ENCODE results near the gene FAM136A.
"Not testable (repeated sequence)": the region's sequence is repeated elsewhere in the genome, so short reads cannot be mapped to it uniquely, and the experiment has no call there.

Gene FAM136A

DNA sequence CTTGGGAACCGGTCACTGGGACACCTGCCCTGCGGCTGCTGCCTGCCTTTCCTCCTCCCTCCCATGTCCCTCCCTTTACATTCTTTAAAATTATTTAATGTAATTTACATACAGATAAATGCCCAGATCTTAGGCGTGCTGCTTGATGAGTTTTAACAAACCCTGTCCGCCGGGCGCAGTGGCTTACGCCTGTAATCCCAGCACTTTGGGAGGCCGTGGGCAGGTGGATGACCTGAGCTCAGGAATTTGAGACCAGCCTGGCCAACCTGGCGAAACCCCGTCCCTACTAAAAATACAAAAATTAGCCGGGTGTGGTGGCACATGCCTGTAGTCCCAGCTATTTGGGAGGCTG lies 304 bp upstream of the FAM136A start:
- in situ Hi-C loops (cut with MboI; ENCODE audit: low sequenced_read_pairs): loop anchor here (10.0 to 25.0 kb wide), 3 partner anchors 343 to 635 kb away; partner anchors contain the start of gene ATP6V1B1

DNA sequence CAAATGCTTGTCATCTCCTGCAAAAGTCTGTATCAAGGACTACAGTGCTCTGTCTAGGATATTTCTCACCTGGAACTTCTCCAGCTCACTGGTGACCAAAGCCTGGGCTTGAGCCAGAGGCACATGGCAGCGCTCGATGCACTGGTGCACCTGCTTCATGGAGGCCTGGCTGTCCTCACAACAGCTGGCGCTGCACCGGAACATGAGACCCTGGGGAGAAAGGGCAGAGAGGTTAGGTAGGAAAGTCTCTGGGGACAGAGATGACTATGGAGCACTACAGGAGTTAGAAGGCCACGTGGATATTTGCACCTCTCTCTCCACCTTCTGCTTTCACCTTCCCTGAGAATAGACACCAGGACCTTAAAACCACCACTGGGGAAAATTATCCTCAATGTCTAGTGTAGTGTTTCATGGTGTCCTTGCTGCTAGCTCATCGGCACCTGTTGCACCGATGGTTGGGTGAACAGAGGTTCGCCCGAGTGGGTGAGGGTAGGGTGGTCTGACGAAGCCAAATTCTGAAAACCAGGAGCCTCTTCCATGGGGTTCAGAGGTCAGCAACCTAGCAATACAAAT lies 1.0 kb downstream of the FAM136A start:
- in situ Hi-C loops (cut with MboI; ENCODE audit: low sequenced_read_pairs): loop anchor here (10.0 to 25.0 kb wide), 3 partner anchors 344 to 636 kb away; partner anchors contain the start of gene ATP6V1B1

DNA sequence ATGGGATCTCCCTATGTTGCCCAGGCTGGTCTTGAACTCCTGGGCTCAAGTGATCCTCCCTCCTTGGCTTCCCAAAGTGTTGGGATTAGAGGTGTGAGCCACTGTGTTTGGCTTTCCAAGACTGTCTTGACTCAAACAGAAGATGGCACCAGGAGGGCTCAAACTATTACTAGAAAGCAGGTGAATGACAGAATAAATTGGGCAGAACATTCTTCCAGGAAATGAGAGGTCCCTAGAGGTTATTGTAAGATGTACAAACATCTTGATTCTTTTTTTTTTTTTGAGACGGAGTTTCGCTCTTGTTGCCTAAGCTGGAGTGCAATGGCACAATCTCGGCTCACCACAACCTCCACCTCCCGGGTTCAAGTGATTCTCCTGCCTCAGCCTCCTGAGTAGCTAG lies 4.0 kb downstream of the FAM136A start:
- in situ Hi-C loops (cut with MboI; ENCODE audit: low sequenced_read_pairs): loop anchor here (25.0 kb wide), 2 partner anchors 386 to 561 kb away; partner anchors contain the start of genes ANXA4 and MXD1

DNA sequence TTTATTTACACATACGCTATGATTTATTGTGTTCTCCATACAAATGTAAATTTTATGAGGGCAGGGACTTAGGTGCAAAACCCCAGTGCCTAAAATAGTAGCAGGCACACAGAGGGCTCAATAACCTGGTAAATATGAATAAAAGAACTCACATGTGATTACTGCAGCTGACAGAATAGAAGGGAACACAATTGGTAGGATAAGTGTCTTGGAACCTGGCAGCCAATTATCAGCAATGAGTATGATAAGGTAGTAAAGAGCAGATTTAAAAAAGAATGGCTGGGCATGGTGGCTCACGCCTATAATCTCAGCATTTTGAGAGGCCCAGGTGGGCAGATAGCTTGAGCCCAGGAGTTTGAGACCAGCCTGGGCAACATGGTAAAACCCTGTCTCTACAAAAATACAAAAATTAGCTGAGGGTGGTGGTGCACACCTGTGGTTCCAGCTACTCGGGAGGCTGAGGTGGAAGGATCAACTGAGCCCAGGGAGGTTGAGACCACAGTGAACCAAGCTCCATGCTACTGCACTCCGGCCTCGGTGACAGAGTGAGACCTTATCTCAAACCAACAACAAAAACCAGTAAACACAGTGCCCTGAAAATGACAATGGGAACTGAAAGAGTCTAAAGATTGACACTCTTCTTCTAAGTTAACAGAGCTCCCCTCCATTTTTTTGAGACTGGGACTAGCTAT lies 18.2 kb downstream of the FAM136A start:
- in situ Hi-C loops (cut with MboI; ENCODE audit: low sequenced_read_pairs): loop anchor here (25.0 kb wide), 2 partner anchors 371 to 546 kb away; partner anchors contain the start of genes ANXA4 and MXD1

DNA sequence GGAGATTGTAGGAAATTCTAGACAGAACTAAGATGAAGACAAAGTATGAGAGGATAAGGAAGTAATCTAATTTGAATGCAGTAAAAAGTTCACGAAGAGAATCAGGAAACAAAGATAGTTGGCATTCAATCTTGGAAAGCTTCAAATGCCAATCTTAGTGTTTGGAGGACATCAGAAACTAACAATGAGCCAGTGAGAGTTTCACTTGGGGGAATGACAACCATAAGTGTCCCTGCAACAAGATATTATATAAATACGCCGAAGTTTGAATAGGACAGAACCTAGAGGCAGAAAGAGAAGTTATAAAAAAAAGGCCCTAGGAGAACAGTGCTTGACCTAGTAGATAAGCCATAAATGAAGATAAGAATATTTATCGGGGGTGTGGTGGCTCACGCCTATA lies 19.4 kb downstream of the FAM136A start:
- in situ Hi-C loops (cut with MboI; ENCODE audit: low sequenced_read_pairs): loop anchor here (25.0 kb wide), 2 partner anchors 370 to 545 kb away; partner anchors contain the start of genes ANXA4 and MXD1

DNA sequence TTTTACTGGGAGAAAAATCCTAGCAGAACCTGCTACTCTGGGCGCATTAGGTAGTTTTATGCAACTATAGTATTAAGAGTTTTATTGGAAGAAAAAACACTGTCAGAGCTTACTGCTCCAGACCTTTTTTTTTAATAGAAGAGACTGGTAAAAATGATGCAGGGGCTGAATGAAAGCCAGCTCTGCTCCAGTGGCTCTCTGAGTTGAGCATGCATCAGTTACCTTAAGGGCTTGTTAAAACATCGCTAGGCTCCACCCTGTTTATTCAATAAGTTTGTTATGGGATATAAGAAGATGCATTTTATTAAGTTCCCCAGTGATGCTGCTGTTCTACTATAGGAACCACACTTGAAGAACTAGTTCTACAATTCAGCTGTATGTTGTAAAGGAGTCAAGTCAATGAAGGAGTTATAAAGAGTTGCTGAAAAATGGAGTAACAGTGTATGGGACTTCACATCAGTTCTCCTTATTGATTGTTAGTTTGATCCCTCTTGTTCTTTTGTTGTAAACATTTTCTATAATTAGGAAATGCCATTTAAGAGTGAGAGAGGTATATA lies 21.5 kb downstream of the FAM136A start:
- in situ Hi-C loops (cut with MboI; ENCODE audit: low sequenced_read_pairs): loop anchor here (25.0 kb wide), 2 partner anchors 368 to 543 kb away; partner anchors contain the start of genes ANXA4 and MXD1

DNA sequence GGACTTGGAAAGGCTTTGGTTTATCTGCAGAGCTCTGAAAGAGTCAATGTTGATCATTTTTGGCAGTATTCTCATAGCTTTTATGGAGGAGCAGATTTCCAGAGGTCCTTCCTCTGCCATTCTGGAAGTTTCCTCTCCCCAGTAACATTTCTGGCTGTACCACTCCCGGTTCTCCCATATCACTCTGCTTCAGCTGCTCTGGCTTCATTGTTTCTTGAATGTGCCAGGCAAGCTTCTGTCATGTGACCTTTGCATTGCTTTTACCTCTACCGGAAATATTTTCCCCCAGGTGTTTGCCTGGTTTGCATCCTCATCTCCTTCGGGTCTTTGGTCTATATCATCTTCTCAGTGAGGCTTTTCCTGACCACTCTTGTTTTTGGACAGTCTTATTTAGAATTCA lies 31.5 kb downstream of the FAM136A start:
- in situ Hi-C loops (cut with MboI; ENCODE audit: low sequenced_read_pairs): no loop called here

DNA sequence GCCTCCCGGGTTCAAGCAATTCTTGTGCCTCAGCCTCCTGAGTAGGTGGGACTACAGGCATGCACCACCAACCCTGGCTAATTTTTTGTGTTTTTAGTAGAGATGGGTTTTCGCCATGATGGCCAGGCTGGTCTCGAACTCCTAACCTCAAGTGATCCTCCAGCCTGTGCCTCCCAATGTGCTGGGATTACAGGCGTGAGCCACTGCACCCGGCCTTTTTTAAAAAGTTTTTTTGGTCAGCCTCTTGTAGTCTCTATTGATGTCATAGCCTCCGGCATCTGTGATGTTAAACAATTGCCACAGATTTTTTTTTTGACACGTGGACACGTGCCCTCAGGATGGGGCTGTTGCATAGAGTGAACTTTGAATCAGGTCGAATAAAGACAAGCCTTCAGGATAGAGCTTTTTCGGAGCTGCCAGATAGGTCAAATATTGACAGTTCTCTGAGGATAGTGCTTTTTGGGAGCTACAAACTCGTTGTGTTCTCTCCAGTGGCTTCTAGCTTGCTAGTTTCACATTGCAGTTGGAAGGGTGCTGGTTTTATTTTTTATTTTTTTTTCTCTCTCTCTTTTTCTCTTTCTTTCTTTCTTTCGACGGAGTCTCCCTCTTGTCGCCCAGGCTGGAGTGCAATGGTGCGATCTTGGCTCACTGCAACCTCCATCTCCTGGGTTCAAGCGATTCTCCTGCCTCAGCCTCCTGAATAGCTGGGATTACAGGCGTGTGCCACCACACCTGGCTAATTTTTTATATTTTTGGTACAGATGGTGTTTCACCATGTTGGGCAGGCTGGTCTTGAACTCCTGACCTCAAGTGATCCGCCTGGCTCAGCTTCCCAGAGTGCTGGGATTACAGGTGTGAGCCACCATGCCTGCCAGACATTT lies 32.2 kb downstream of the FAM136A start:
- in situ Hi-C loops (cut with MboI; ENCODE audit: low sequenced_read_pairs): not testable (repeated sequence)

DNA sequence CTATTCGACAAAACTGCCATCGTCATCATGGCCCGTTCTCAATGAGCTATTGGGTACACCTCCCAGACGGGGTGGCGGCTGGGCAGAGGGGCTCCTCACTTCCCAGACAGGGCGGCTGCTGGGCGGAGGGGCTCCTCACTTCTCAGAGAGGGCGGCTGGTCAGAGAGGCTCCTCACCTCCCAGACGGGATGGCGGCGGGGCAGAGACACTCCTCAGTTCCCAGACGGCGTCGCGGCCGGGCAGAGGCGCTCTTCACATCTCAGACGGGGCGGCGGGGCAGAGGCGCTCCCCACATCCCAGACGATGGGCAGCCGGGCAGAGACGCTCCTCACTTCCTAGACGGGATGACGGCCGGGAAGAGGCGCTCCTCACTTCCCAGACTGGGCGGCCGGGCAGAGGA lies 34.9 kb downstream of the FAM136A start:
- in situ Hi-C loops (cut with MboI; ENCODE audit: low sequenced_read_pairs): not testable (repeated sequence)

DNA sequence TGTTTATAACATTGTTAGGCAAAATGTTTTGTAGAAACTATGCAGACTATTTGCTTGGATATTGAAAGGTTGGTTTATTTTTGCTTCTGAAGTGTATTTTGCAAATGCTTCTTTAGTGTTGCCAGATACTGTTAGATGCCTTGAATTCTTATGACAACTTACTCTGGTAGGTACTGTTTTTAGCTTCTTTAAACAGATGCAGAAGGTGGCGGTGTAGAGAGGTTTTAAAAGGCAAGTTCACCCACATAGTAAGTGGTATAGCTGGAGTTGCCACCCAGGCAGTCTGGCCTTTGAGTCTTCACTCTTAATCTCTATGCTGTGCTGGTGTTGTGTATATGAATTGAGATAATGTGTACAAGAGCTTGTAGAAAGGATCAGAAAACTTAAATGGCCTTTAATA lies 40.4 kb downstream of the FAM136A start:
- in situ Hi-C loops (cut with MboI; ENCODE audit: low sequenced_read_pairs): no loop called here

DNA sequence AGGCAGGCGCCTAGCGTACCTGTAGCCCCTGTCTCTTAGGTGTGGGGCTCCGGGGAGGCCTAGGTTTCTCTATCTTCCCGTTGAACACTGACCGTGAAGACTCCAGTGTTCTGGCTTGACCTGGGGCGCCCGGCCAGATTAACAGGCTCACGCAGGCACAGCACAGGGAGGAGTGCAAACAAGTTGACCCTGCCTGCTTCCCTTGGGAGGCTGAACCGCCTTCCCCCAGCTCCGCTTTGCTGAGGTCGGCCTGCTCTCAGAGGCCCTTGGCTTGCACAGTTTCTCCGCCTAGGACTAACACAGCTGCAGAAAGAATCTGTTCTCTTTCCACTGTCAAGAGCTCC lies 43.4 kb downstream of the FAM136A start:
- in situ Hi-C loops (cut with MboI; ENCODE audit: low sequenced_read_pairs): no loop called here

DNA sequence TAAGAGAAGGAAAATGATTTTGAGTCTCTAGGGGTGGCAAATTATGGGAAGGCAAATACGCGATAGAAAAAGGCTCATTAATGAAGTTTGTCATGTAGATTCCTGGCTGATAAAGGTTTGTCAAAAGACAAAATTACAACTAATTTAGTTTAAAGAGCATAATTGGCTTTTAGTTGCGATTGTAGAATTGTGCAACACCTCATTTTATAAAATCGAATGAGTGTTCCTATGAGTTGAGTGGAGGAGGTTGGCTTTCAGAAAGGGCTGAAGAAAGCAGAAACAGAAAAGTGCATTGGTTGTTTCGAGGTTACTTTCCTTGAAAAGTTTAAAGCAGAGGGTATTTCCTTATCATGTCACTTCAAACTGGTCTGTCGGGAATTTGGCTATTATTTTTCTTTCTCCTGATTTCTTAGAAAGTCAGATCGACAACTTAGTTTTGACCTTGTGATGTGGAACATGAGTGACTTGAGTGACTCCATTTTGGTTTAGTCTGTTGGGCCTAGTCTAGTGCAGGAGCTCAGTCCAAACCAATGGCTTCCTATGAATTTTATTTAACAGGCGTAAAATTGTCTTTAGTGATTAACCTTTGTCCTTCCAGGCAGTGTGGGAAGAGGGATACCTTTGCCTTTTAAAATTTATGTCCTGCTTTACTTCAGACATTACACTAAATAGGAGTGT lies 46.1 kb downstream of the FAM136A start:
- in situ Hi-C loops (cut with MboI; ENCODE audit: low sequenced_read_pairs): no loop called here

DNA sequence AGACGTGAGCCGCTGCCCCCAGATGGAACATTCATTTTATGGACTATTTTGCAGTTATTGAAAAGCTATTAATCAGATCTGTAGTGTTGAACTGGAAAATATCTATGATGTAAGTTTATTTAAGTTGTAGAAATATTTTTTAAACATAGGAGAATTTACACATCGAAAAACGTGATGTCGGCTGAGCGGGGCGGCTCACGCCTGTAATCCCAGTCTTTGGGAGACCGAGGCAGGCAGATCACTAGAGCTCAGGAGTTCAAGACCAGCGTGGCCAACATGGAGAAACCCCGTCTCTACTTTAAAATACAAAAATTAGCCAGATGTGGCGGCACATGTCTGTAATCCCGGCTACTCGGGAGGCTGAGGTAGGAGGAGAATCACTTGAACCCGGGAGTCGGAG lies 51.4 kb downstream of the FAM136A start:
- in situ Hi-C loops (cut with MboI; ENCODE audit: low sequenced_read_pairs): no loop called here

DNA sequence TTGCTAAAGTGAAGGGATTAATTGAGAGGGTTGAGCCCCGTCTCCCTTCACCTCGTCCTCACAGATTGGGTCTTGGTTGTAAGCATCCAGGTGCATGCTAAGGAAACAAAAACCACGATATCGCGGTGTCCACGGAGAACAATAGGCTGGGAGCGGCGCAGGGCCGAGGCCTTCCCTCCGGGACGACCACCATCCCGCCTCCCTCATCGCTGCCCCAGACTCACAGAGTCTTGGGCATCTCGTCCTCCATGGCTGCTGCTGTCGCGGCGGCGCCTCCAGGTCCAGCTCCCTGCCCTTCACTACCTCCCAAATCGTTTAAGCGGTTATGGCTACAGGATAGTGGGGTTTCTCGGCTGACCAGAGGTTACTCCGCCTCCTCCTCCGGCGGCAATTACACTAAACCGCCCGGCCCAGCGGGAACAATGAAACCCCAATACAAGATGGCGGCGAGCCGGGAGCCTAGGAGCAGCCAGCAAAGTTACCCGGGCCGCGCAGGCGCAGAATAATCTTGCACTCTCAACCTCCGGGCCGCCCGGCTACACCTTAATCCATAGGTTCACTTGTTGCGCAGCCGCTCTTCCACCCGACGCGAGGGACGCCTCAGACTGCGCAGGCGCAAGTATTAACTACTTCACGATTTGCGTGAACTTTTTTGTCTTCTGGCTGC lies 53.6 kb downstream of the FAM136A start, which contains the start of gene TIA1:
TIA1 (minus strand) TSS at position 448 of the 667 bp plus-strand sequence; CDS start at position 250, 198 bp downstream.
- in situ Hi-C loops (cut with MboI; ENCODE audit: low sequenced_read_pairs): no loop called here

DNA sequence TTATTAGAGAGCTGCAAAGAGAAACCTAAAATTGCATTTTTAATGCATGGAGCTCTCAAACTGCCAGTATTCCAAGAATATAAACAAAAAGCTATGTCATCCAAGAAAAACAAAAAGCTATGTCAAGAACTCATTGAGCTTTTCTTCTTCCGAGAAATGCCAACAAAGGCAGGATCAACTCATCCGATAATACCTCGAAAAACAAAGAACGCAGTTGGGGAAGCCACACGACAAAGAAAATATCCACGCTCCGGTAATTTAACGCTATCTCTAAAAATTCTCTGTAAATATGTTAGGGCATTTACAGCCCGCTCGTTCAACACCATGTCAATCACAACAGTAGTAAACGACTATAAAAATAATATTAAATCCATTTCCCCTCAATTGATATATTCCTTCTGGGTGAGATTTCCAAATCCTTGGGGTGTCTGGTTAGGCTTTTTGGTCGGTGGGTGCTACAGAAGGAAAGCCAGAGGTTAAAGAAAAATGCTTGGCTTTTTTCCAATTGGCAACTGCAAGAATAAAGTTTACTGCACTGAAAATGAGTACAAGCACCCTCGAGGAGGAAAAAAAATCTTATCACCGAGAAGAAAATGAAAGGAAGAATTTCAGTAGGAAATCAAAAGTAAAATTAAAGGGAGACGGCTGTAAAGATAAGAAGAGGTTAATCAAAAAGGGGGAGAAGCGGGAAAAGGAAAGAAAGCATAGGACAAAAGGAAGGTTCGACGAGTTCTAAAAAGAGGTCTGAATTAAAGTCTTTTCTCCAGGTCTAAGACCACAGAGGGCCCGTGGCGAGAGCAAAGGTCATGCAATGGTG lies 54.3 kb downstream of the FAM136A start:
- in situ Hi-C loops (cut with MboI; ENCODE audit: low sequenced_read_pairs): no loop called here
